Activated CD8-positive, alpha-beta memory T cell treated with anti-CD3 and anti-CD28 coated beads for 36 hours (primary cell): ENCODE results near the gene LUC7L3. TPM values are rescaled to one million over a fixed set of nuclear protein-coding genes. Genes with fewer than 3 reads are reported as not detected.
"Not testable (repeated sequence)": the region's sequence is repeated elsewhere in the genome, so short reads cannot be mapped to it uniquely, and the experiment has no call there.

ENCODE experiments used
- CTCF ChIA-PET: fragments of 350-600 bp; sonication (Branson Sonifier 250); formaldehyde crosslinking; loops from one replicate; lab custom pipeline; 2021; ENCODE audit warnings: antibody characterized with exemption; lab: Charles Lee
- POLR2A ChIA-PET: fragments of 350-600 bp; sonication (Branson Sonifier 250); formaldehyde crosslinking; loops from one replicate; lab custom pipeline; 2021; ENCODE audit warnings: antibody characterized with exemption; lab: Charles Lee
- total RNA-seq, 2 experiments: library from RNA; stranded (reverse); gene quantifications; one replicate each; pipeline ENCODE4 v1.2.3, GENCODE V29; 2021

Gene LUC7L3
- total RNA-seq, 2 experiments from 2014 or later = 107 to 112 TPM

DNA sequence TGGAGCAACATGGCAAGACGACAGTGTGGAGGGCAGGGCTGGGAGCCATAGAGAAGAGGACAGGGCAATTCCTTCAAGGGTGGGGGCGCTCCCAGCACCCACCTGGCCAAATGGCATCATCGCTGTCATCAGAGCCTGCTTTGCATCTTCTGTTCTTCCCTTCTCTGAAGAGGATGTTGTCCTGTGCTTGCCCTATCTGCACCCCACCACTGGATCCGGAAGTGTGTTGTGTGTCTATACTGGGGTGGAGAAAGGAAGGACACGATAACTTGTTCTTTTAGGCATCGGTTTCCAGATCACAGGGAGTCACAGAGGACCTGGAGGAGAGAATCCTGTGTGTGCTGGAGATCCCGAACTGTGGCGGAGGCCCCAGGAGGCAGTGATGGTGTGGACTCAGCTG lies 73.6 kb downstream of the LUC7L3 start:
- ChIA-PET POLR2A (no interaction called here), CTCF (interaction anchor here (1.5 kb wide), 1 partner anchor 11 kb away, joined by 4 read pairs; no protein-coding TSS in a partner anchor)

- POLR2A ChIA-PET = no interaction called here
- CTCF ChIA-PET = no interaction called here
These were observed 75.0 kb downstream of the LUC7L3 start for GRCh38 chr17:50794361-50794760.

DNA sequence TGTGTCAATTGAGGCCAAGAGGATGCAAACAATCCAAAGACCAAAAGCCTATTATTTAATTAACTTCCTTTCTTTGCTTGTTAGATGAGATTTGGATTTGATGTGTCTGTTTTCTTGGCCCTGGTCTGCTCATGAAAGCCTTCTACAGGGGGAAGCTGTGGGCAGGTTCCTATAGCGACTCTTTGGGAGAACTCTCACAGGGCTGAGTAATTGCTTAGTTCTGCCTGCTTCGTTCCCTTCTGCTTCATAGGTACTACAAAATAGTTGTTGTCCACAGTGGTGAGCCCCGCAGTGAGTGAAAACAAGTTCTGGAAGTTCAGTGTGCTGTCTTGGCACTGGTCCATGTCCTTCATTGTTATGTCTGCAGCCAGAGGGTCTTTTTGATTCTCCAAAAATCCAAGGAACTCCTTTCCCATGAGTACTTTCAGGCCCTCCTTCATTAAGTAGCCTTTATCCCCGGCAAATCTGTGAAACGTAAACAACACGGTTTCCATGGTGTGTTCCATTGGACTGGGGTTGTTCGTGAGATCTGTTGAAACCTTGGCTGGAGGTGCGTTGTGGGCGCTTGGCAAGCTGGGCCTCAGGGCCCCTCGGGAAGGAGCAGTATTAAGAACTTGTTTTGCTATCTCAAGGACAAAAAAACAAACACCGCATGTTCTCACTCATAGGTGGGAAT lies 77.9 kb downstream of the LUC7L3 start:
- ChIA-PET CTCF (no interaction called here), POLR2A (no interaction called here)

DNA sequence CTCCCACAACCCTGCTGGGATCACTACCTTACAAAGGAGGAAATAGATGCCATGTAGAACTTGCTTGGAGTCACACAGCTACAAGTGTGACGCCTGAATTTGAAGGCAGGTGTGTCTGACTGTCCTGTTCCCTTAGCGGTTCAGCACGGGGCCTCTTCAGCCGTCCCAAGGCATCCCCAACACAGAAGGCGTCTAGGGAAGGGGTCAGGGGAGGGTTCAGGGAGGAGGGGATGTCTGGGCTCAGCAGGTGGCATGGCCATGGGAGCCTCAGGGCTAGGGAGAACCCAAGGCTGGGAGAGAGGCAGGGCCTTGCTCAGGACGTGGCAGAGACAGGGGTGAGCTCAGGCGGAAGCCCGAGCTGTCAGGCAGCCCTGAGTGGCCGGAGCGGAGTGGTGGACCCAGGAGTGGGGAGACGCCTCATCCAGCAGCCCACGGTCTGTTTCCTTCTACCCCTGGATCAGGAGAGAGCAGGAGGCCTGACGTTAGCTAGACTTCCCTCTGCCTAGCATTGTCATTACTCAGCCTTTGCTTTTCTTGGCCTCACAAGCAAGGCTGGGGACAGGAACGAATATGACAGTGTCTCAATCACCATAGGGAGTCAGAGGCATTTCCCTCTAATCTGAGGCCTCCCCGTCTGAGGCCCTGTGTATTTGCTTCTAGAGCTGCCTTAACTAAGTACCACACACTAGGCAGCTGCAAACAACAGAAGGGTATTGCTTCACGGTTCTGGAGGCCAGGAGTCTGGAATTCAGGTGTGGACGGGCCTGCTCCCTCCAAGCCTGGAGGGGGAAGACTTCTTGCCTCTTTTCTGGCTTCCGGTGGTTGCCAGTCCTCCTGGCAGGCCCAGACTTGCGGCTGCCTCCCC lies 79.3 kb downstream of the LUC7L3 start:
- ChIA-PET CTCF (interaction anchor here (0.7 kb wide), 1 partner anchor 16 kb away, joined by 3 read pairs; no protein-coding TSS in a partner anchor), POLR2A (no interaction called here)

DNA sequence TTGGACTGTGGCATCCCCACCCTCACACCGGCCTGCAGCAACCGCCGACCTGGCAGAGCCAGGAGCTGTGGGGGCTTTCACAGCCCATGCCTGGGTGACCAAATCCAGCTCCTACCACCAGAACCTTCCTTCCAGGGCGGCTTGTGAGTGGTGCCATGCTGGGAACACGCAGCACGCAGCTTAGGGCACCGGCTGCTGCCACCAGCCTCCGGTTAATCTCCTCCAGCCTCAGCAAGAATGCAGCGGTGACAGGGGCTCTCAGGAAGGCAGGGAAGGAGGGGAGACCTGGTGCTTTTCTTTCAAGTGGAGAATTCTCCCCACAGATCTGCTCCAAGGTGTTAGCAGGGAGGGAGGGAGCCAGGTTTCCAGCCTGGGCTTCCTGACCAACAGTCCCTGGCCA lies 80.2 kb downstream of the LUC7L3 start:
- ChIA-PET CTCF (no interaction called here), POLR2A (no interaction called here)

DNA sequence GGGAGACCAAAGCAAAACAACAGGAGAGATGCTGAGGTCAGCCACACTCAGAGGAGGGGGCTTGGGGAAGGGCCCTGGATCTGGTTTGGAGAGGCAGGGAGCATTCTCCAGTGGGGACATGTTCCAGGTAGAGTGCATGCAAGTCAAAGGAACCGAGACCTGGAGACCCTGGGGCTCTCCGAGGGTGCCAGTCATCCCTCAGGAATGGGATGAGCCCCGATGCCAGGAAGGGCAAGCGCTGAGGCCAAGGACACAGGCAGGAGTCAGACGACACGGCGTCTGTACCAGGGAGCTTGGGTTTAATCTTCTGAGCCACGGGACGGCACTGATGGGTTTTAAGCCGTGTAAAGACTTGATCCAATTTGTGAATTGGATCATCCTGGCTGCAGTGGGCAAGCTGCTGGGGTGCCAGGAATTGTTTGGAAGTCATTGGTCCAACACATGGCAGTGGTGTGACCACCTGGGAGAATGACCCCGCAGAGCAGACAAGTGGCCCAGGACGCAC lies 80.8 kb downstream of the LUC7L3 start:
- ChIA-PET CTCF (interaction anchor here (0.8 kb wide), 1 partner anchor 17 kb away, joined by 4 read pairs; no protein-coding TSS in a partner anchor), POLR2A (no interaction called here)

DNA sequence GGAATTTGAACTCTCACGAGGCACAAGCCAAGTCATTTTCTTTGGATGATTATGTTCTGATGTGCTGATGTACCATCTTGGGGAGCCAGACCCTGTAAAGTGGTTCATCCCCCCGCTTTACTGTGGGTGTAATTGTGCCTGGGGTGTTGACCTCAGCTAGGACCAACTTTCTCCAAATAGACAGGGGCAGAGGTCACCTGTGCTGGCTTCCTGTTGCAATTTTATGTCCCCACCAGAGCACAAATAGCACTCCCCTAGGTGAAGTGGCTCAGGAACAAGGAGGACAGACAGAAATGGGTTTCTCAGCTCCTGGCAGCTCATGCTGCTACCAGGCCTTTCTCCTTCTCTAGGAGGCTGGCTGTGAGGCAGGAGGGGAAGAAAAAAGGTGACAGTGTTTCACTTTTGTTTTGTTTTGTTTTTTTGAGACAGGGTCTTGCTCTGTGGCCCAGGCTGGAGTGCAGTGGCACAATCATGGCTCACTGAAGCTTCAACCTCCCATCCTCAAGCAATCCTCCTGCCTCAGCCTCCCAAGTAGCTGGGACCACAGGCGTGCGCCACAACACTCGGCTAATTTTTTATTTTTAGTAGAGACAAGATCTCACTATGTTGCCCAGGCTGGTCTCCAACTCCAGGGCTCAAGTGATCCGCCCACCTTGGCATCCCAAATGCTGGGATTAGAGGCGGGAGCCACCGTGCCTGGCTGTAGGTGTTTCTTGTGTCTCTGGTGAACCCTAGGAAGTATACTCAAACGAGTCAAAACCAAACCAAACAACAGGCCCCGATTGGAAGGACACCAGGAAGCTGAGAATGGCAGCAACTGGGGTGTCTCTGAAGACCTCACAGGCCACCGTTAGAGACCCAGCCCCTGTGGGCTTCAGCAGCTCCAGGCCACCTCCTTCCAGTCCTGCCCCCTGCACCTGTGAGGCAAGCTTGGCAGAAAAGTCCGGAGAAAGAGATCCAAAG lies 83.5 kb downstream of the LUC7L3 start:
- ChIA-PET POLR2A (no interaction called here), CTCF (interaction anchor here (0.5 to 1.9 kb wide), 3 partner anchors 20 to 140 kb away, joined by 3 to 6 read pairs (median 5); no protein-coding TSS in a partner anchor)

DNA sequence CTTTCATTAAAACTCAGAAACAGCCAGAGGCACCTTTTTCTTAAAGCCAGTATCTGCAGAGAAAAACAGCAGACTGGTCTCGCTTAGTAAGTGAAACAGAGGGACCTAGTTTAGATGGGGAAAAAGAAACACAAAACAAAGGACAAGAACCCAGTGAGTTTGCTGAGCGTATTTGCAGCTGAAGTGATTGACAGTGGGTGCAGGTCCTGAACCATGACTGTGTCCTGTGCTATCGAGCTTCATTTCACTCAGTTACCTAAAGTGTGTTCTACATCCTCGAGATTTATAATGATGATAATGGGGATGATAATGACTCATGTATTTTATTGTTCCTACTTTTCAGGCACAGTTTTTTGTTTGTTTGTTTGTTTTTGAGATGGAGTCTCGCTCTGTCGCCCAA lies 84.3 kb downstream of the LUC7L3 start:
- ChIA-PET POLR2A (no interaction called here), CTCF (interaction anchor here (1.9 kb wide), 1 partner anchor 21 kb away, joined by 6 read pairs; no protein-coding TSS in a partner anchor)

- POLR2A ChIA-PET = not testable (repeated sequence)
- CTCF ChIA-PET = interaction anchor here (1.3 kb wide), 1 partner anchor 10 kb away, joined by 3 read pairs; no protein-coding TSS in a partner anchor
These were observed 85.5 kb downstream of the LUC7L3 start for GRCh38 chr17:50804749-50805475.

GRCh38 chr17:50805486-50805885 lies 86.1 kb downstream of the LUC7L3 start:
- POLR2A ChIA-PET = no interaction called here
- CTCF ChIA-PET = interaction anchor here (1.1 to 1.3 kb wide), 2 partner anchors 10 to 37 kb away, joined by 3 read pairs; no protein-coding TSS in a partner anchor

Other genes starting within 250 kb of the LUC7L3 start
- 10 to 100 TPM; 44.2 to 46.9 TPM for gene RSAD1, start 240.7 kb upstream of the LUC7L3 start, total RNA-seq
- gene MYCBPAP, start 211.2 kb upstream of the LUC7L3 start, total RNA-seq = 1 to 10 TPM; 1.2 to 1.3 TPM
- gene EPN3, start 186.9 kb upstream of the LUC7L3 start, total RNA-seq = not detected
- gene SPATA20, start 172.4 kb upstream of the LUC7L3 start, total RNA-seq = 10 to 100 TPM; 34.8 to 35.0 TPM
- under 1 TPM; 0.06 to 0.10 TPM for gene CACNA1G, start 158.9 kb upstream of the LUC7L3 start, total RNA-seq
- gene ABCC3, start 84.7 kb upstream of the LUC7L3 start, total RNA-seq = not detected
- gene ANKRD40, start 11.7 kb upstream of the LUC7L3 start, total RNA-seq = 10 to 100 TPM; 47.8 to 50.3 TPM
- gene ANKRD40CL, start 47.9 kb downstream of the LUC7L3 start, total RNA-seq = not detected
- gene WFIKKN2, start 116.0 kb downstream of the LUC7L3 start, total RNA-seq = not detected
- 10 to 100 TPM; 29.0 to 30.7 TPM for gene TOB1, start 146.8 kb downstream of the LUC7L3 start, total RNA-seq